Mesenchymal stem cell (in vitro differentiated cells and primary cell): Measurements from ENCODE around the gene GPR108.
"Not testable (repeated sequence)": the region's sequence is repeated elsewhere in the genome, so short reads cannot be mapped to it uniquely, and the experiment has no call there.

Experiments used
- DNase-seq: peaks from one replicate; pipeline ENCODE4 v3.0.0-alpha.2; 2013
- H2AFZ ChIP-seq: one replicate; pipeline ENCODE4 v1.6.1; 2013; ENCODE audit warnings: low read depth, mild to moderate bottlenecking, control low read depth, inconsistent platforms, low read length, moderate library complexity
- H2AK5ac ChIP-seq: 2 replicates; pipeline ENCODE4 v1.6.1; 2013; ENCODE audit warnings: low read length, moderate library complexity, mild to moderate bottlenecking, inconsistent platforms; ENCODE audit not compliant: severe bottlenecking
- H2BK120ac ChIP-seq: one replicate; pipeline ENCODE4 v1.6.1; 2013; ENCODE audit warnings: low read depth, mild to moderate bottlenecking, inconsistent platforms, low read length, moderate library complexity
- H2BK12ac ChIP-seq, 2 experiments: one replicate each; pipeline ENCODE4 v1.6.1; 2013; ENCODE audit warnings: inconsistent platforms in 2 of 2, low read length in 2 of 2, mild to moderate bottlenecking in 2 of 2, moderate library complexity in 2 of 2, control low read depth in 1 of 2
- H2BK15ac ChIP-seq: one replicate; pipeline ENCODE4 v1.6.1; 2013; ENCODE audit warnings: mild to moderate bottlenecking, low read depth, inconsistent platforms; ENCODE audit not compliant: poor library complexity, severe bottlenecking
- H2BK5ac ChIP-seq: 2 replicates; pipeline ENCODE4 v1.6.1; 2013; ENCODE audit warnings: low read depth, mild to moderate bottlenecking, low read length, control low read depth, inconsistent platforms; ENCODE audit not compliant: poor library complexity, severe bottlenecking
- H3K14ac ChIP-seq, 2 experiments: one replicate each; pipeline ENCODE4 v1.6.1; 2013; ENCODE audit warnings: inconsistent platforms in 2 of 2, low read length in 2 of 2, control low read depth in 1 of 2, mild to moderate bottlenecking in 1 of 2, moderate library complexity in 1 of 2
- H3K18ac ChIP-seq, 2 experiments: one replicate each; pipeline ENCODE4 v1.6.1; 2013; ENCODE audit warnings: inconsistent platforms in 2 of 2, low read length in 2 of 2, control low read depth in 1 of 2, low read depth in 1 of 2, mild to moderate bottlenecking in 1 of 2
- H3K23ac ChIP-seq, 2 experiments: one replicate each; pipeline ENCODE4 v1.6.1; 2013; ENCODE audit warnings: inconsistent platforms in 2 of 2, low read length in 2 of 2, mild to moderate bottlenecking in 2 of 2, moderate library complexity in 2 of 2, control low read depth in 1 of 2
- H3K27ac ChIP-seq: 2 replicates; pipeline ENCODE4 v1.5.1; 2013; ENCODE audit warnings: mild to moderate bottlenecking, moderate library complexity, low read length, control low read depth, inconsistent platforms; ENCODE audit not compliant: poor library complexity, severe bottlenecking
- H3K27me3 ChIP-seq, 2 experiments: 2 replicates each; pipeline versions ENCODE4 v1.6.1 to v1.7.0; 2013; ENCODE audit warnings: low read length in 2 of 2, mild to moderate bottlenecking in 2 of 2, moderate library complexity in 2 of 2, control low read depth in 1 of 2, inconsistent platforms in 1 of 2; ENCODE audit not compliant: control insufficient read depth in 1 of 2, insufficient read depth in 1 of 2
- H3K36me3 ChIP-seq, 2 experiments: 2 replicates each; pipeline versions ENCODE4 v1.6.1 to v1.7.0; 2013; ENCODE audit warnings: low read length in 2 of 2, control low read depth in 1 of 2, inconsistent platforms in 1 of 2, low read depth in 1 of 2, mild to moderate bottlenecking in 1 of 2; ENCODE audit not compliant: insufficient read depth in 2 of 2, control insufficient read depth in 1 of 2
- H3K4ac ChIP-seq, 2 experiments: one replicate each; pipeline ENCODE4 v1.6.1; 2013; ENCODE audit warnings: inconsistent platforms in 2 of 2, low read length in 2 of 2, mild to moderate bottlenecking in 2 of 2, moderate library complexity in 2 of 2, control low read depth in 1 of 2, low read depth in 1 of 2
- H3K4me1 ChIP-seq: 2 replicates; pipeline ENCODE4 v1.6.1; 2013; ENCODE audit warnings: low read depth, low read length, control low read depth; ENCODE audit not compliant: control insufficient read depth, insufficient read depth
- H3K4me2 ChIP-seq: 2 replicates; pipeline ENCODE4 v1.6.1; 2013; ENCODE audit warnings: low read length, mild to moderate bottlenecking, inconsistent platforms; ENCODE audit not compliant: poor library complexity, severe bottlenecking
- H3K4me3 ChIP-seq, 2 experiments: 2 replicates each; pipeline versions ENCODE4 v1.5.1 to v1.7.0; 2013; ENCODE audit warnings: low read length in 2 of 2, mild to moderate bottlenecking in 2 of 2, control low read depth in 1 of 2, low read depth in 1 of 2; ENCODE audit not compliant: insufficient read depth in 1 of 2
- H3K79me1 ChIP-seq: replicated peaks from 2 replicates; pipeline ENCODE4 v1.6.1; 2013; ENCODE audit warnings: mild to moderate bottlenecking, control low read depth, low read length, inconsistent platforms; ENCODE audit not compliant: poor library complexity, severe bottlenecking
- H3K9ac ChIP-seq: 2 replicates; pipeline ENCODE4 v1.7.0; 2013; ENCODE audit warnings: mild to moderate bottlenecking, low read length, moderate library complexity
- H3K9me3 ChIP-seq: 2 replicates; pipeline ENCODE4 v1.7.0; 2013; ENCODE audit warnings: mild to moderate bottlenecking, low read length; ENCODE audit not compliant: control insufficient read depth
- H4K8ac ChIP-seq: one replicate; pipeline ENCODE4 v1.6.1; 2013; ENCODE audit warnings: inconsistent platforms, mild to moderate bottlenecking, low read length, moderate library complexity
- H4K91ac ChIP-seq: one replicate; pipeline ENCODE4 v1.6.1; 2013; ENCODE audit warnings: mild to moderate bottlenecking, low read length, inconsistent platforms
- WGBS: methylation state at CpG from one replicate; pipeline ENCODE4 v1.1.7; 2013; ENCODE audit warnings: mixed read lengths; 5-methylcytosine and 5-hydroxymethylcytosine counted together

GPR108 gene

GRCh38 chr19:6776999-6777398 lies 39.6 kb upstream of the GPR108 start:
- Histone ChIP-seq H2AK5ac (no peak overlapping the region), H4K8ac (no peak overlapping the region), H3K14ac (no peak overlapping the region), H3K4me2 (no peak overlapping the region), H2BK12ac (no peak overlapping the region), H3K27me3 (peaks cover 3 to 4% of the 10 kb centered on the region in 2 experiments), H2BK5ac (no peak overlapping the region), H3K4ac (no peak overlapping the region), H3K36me3 (no peaks in the 10 kb centered on the region), H2BK120ac (no peak overlapping the region), H3K27ac (no peak overlapping the region), H3K79me1 (no peaks in the 10 kb centered on the region), H3K18ac (no peak overlapping the region), H3K4me3 (no peak overlapping the region), H3K23ac (no peak overlapping the region), H4K91ac (no peak overlapping the region), H3K9ac (no peak overlapping the region), H3K4me1 (no peaks in the 10 kb centered on the region), H3K9me3 (no peaks in the 10 kb centered on the region), H2BK15ac (no peak overlapping the region), H2AFZ (no peak overlapping the region)
- no peak for DNase-seq
- 80% methylated on average over 4 of the region's 4 CpGs for WGBS

- H3K9ac ChIP-seq, H3K27me3 ChIP-seq, H3K4ac ChIP-seq, H3K23ac ChIP-seq, H2BK5ac ChIP-seq, H2BK15ac ChIP-seq, H3K4me1 ChIP-seq, H2AFZ ChIP-seq, H3K4me2 ChIP-seq, H3K36me3 ChIP-seq, H3K18ac ChIP-seq, H2BK120ac ChIP-seq, H4K91ac ChIP-seq, H3K14ac ChIP-seq, H3K9me3 ChIP-seq, H2BK12ac ChIP-seq, H3K27ac ChIP-seq, H4K8ac ChIP-seq, H2AK5ac ChIP-seq, DNase-seq, H3K4me3 ChIP-seq, H3K79me1 ChIP-seq: not testable (repeated sequence)
Observed at GRCh38 chr19:6776045-6776444, 38.7 kb upstream of the GPR108 start.

DNA sequence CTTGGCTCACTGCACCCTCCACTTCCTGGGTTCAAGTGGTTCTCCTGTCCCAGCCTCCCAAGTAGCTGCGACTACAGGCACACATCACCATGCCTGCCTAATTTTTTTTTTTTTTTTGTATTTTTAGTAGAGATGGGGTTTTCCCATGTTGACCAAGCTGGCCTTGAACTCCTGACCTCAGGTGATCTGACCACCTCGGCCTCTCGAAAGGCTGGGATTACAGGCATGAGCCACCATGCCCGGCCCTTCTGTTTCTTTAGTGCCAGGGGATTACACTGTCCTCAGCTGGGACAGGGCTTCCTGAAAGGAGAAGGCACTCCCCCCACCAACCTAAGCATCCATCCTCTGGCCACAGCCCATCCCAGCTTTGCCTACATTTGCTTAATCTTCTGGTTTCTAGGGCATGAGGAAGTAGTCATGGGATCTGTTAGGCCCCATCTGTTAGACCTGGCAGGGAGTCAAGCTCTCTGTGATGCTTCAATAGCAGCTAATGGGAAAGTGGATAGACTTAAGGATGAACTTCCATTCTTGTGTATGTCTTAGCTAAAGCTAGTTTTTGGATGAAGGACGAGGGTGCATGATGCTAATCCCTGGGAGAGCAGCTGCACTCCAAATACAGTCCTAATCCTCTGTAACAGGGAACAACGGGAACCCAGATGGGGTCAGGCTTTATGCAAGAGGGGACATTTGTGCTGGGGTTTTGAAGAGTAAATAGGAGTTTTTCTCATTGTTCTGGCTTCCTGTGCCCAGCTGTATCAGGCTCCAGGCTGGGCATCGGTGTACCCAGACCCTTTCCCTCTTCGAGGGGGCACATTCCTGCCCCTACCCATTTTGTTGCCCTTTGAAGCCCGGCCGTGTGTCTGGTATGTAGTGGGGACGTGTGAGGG lies 37.7 kb upstream of the GPR108 start:
- H2AFZ ChIP-seq = no peak overlapping the region
- H3K18ac ChIP-seq = no peak overlapping the region
- H3K36me3 ChIP-seq = no peaks in the 10 kb centered on the region
- H4K91ac ChIP-seq = no peak overlapping the region
- no peak overlapping the region for H3K4ac ChIP-seq
- H2BK12ac ChIP-seq = no peak overlapping the region
- no peak overlapping the region for H2BK5ac ChIP-seq
- H3K9ac ChIP-seq = no peak overlapping the region
- no peak overlapping the region for H3K23ac ChIP-seq
- no peaks in the 10 kb centered on the region for H3K4me1 ChIP-seq
- no peak overlapping the region for H3K4me3 ChIP-seq
- H3K79me1 ChIP-seq = no peaks in the 10 kb centered on the region
- no peak for DNase-seq
- no peak overlapping the region for H3K27ac ChIP-seq
- 70% methylated on average over 10 of the region's 11 CpGs for WGBS
- no peak overlapping the region for H3K4me2 ChIP-seq
- H3K14ac ChIP-seq = no peak overlapping the region
- H3K27me3 ChIP-seq = peaks cover 4 to 7% of the 10 kb centered on the region in 2 experiments
- no peaks in the 10 kb centered on the region for H3K9me3 ChIP-seq
- no peak overlapping the region for H4K8ac ChIP-seq
- H2BK120ac ChIP-seq = no peak overlapping the region
- H2BK15ac ChIP-seq = no peak overlapping the region
- no peak overlapping the region for H2AK5ac ChIP-seq

DNA sequence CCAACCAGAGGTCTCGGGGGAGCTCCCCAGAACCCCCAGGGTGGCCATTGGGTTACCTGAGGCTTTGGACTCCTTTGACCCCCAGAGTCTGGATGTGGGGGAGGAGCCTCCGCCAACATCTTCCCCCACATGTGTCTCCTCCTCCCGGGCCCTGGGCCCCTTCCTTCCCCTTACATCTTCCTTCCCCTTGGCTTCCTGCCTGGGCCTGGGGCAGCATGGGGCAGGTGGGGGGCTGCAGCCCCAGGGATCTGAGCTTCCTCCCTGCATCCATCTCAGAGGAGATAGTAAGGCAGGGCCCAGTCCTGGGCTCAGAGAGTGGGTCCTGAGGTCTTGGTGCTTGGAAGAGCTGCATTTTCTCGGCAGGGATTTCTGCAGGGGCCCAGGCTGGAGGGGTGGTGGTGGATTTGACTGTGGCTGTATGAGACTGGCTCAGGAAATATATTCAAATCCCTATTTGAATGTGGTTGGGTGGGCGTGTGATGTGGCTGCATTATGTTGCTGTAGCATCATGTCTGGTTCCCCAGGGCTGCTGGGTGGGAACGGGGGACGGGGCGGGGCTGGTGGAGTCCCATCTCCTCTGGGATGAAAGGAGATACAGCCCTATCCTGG lies 36.0 kb upstream of the GPR108 start:
- Histone ChIP-seq H3K14ac (no peak overlapping the region), H3K9ac (no peak overlapping the region), H3K27me3 (peaks cover 4 to 10% of the 10 kb centered on the region in 2 experiments), H3K4me2 (no peak overlapping the region), H3K79me1 (no peaks in the 10 kb centered on the region), H4K91ac (no peak overlapping the region), H2AK5ac (no peak overlapping the region), H3K4me1 (no peaks in the 10 kb centered on the region), H2BK120ac (no peak overlapping the region), H3K18ac (no peak overlapping the region), H3K4me3 (no peak overlapping the region), H2BK5ac (no peak overlapping the region), H2BK12ac (no peak overlapping the region), H3K9me3 (no peaks in the 10 kb centered on the region), H2AFZ (no peak overlapping the region), H4K8ac (no peak overlapping the region), H3K27ac (no peak overlapping the region), H2BK15ac (no peak overlapping the region), H3K23ac (no peak overlapping the region), H3K36me3 (no peaks in the 10 kb centered on the region), H3K4ac (no peak overlapping the region)
- WGBS = 85% methylated on average over 8 of the region's 8 CpGs
- DNase-seq = no peak
